Heart right ventricle (tissue), 16 donors: ENCODE results near the gene INHA. TPM values are rescaled to one million over a fixed set of nuclear protein-coding genes. Genes with fewer than 3 reads are reported as not detected.

Experiments
- ATAC-seq, 8 donors: fragments of 200-7000 bp; cut with Tn5 transposase; one replicate each; pipeline ENCODE4 v1.9.1; 2020; ENCODE audit warnings: mild to moderate bottlenecking in 8 of 8, moderate library complexity in 8 of 8, moderate number of reproducible peaks in 1 of 8
- DNase-seq, 2 donors: peaks; one replicate each; pipeline ENCODE4 v3.0.0-alpha.2; 2020
- H3K27ac ChIP-seq, 10 donors: fragments of 200-600 bp; sonication (generic) in 2 of 10; one replicate each; pipeline versions ENCODE4 v1.5.0 to v1.8.0; 2020 to 2022; ENCODE audit warnings: mild to moderate bottlenecking in 3 of 10
- H3K27me3 ChIP-seq, 7 donors: fragments of 200-600 bp; one replicate each; pipeline ENCODE4 v1.8.0; 2021 to 2022; ENCODE audit warnings: mild to moderate bottlenecking in 2 of 7
- H3K36me3 ChIP-seq, 9 donors: fragments of 200-600 bp; sonication (generic) in 1 of 9; one replicate each; pipeline versions ENCODE4 v1.5.0 to v1.8.0; 2020 to 2022; ENCODE audit warnings: mild to moderate bottlenecking in 2 of 9
- H3K4me1 ChIP-seq, 9 donors: fragments of 200-600 bp; sonication (generic) in 1 of 9; one replicate each; pipeline versions ENCODE4 v1.5.0 to v1.8.0; 2020 to 2022; ENCODE audit warnings: mild to moderate bottlenecking in 4 of 9
- H3K4me3 ChIP-seq, 10 donors: fragments of 200-600 bp; sonication (generic) in 2 of 10; one replicate each; pipeline versions ENCODE4 v1.5.0 to v1.8.0; 2020 to 2022; ENCODE audit warnings: mild to moderate bottlenecking in 7 of 10, moderate library complexity in 2 of 10
- H3K9me3 ChIP-seq, 11 donors: fragments of 200-600 bp in 10 of 11; sonication (generic) in 2 of 11; one replicate each; pipeline versions ENCODE4 v1.5.0 to v1.8.0; 2013 to 2022; ENCODE audit warnings: mild to moderate bottlenecking in 2 of 11, control low read depth in 1 of 11, moderate library complexity in 1 of 11
- CTCF ChIP-seq, 9 donors: fragments of 200-600 bp; sonication (generic) in 2 of 9; IDR thresholded peaks; one replicate each; pipeline versions ENCODE4 v1.5.0 to v1.8.0; 2021 to 2022; ENCODE audit warnings: antibody characterized with exemption in 9 of 9, mild to moderate bottlenecking in 5 of 9, moderate library complexity in 1 of 9
- WGBS, 2 donors: extraction: QIAGEN DNeasy Blood & Tissue Kit; methylation state at CpG; one replicate each; pipeline ENCODE4 v1.1.7; 2013; ENCODE audit warnings: inconsistent platforms in 1 of 2; 5-methylcytosine and 5-hydroxymethylcytosine counted together
- intact Hi-C, 10 donors: fragments of 100-400 bp; cut with DNase I; formaldehyde crosslinking; loops; one replicate each; pipeline versions ENCODE4 v1.11.1 to v1.14.2; 2022
- polyA plus RNA-seq, 2 donors: library from polyadenylated mRNA; stranded (reverse); fragments of 200-250 nt; gene quantifications; one replicate each; pipeline ENCODE4 v1.2.3, GENCODE V29; 2013
- total RNA-seq, 10 donors: library from RNA; stranded (reverse); fragmentation: NEBNext Ultra II Directional in 3 of 10; extraction: Animal tissue kit (Norgen Biotek cat#: 25700) in 3 of 10; gene quantifications; one replicate each; pipeline versions ENCODE4 v1.2.1 to v1.2.4, GENCODE V29; 2021 to 2023
- donor health status: Arrhythmogenic right ventricular cardiomyopathy.
- donor health status: ischemic (EF 13 %, LVEDD 7.1; RV severe dilation, severe dysfunction).
- donor health status: healthy with polysubstance abuse.
- donor health status: DM: no; HTN: yes; CAD: no.
- donor health status: DM: no; HTN: no; CAD: no.
- donor health status: ischemic (EF 25% LVEDD 6.9; RV normal size, moderate dysfunction).
- donor health status: ischemic (EF 25% LVEDD 5.7; RV mildly dilated, moderate dysfunction).
- donor health status: healthy.
- donor health status: DM: yes; HTN: yes; CAD: no.
- donor health status: Ischemic cardiomyopathy.
- donor health status: ischemic (EF 35%, LVEDD 5.7; RV mildly dilated, moderate dysfunction).
- donor health status: nonischemic (EF 11% LVEDD 7.7; RV severe dilation, severe dysfunction).
- donor health status: DM: yes; HTN: yes; CAD: no.
- donor health status: PGD.
- donor health status: ischemic (EF 29% LVEDD 5.4; RV normal size, mild dysfunction).
- donor health status: nonischemic (EF 23%, LVEDD 6.1; RV moderate dilation, normal function).

The INHA gene
- total and polyA plus RNA-seq, 12 donors = 1.1 to 22.1 (median 3.0) TPM

- H3K27ac ChIP-seq = no peak overlapping the region
- H3K27me3 ChIP-seq = peaks cover 0 to 33% (median 25%) of the 10 kb centered on the region in 7 donors
- no peaks in the 10 kb centered on the region for H3K9me3 ChIP-seq
- intact Hi-C loops = no loop called here
- H3K4me3 ChIP-seq = no peak overlapping the region
- no peak for ATAC-seq
- H3K36me3 ChIP-seq = peaks cover 0 to 33% (median 3%) of the 10 kb centered on the region in 9 donors
- no peak for DNase-seq
- 93 to 96% methylated on average over 20 of the region's 20 CpGs for WGBS, 2 donors
- peaks cover 12 to 34% (median 21%) of the 10 kb centered on the region in 9 donors for H3K4me1 ChIP-seq
- TF ChIP-seq CTCF (IDR thresholded peaks at IDR 0.05) = no peak
These were observed 16.2 kb upstream of the INHA start for GRCh38 chr2:219555956-219556355.

- DNase-seq (no peak), ATAC-seq (no peak)
- no peak for TF ChIP-seq CTCF (IDR thresholded peaks at IDR 0.05)
- intact Hi-C loops = no loop called here
- Histone ChIP-seq H3K27me3 (peaks cover 0 to 30% (median 23%) of the 10 kb centered on the region in 7 donors), H3K4me1 (peaks cover 12 to 33% (median 23%) of the 10 kb centered on the region in 9 donors), H3K9me3 (no peaks in the 10 kb centered on the region), H3K27ac (no peak overlapping the region), H3K36me3 (peaks cover 0 to 38% (median 3%) of the 10 kb centered on the region in 9 donors), H3K4me3 (no peak overlapping the region)
- 95% methylated on average over 19 of the region's 19 CpGs for WGBS, 2 donors
These were observed 15.7 kb upstream of the INHA start for GRCh38 chr2:219556413-219556812.

- ATAC-seq (no peak), DNase-seq (no peak)
- H3K9me3 ChIP-seq = no peaks in the 10 kb centered on the region
- no peak overlapping the region for H3K4me3 ChIP-seq
- H3K36me3 ChIP-seq = peaks cover 0 to 47% (median 5%) of the 10 kb centered on the region in 9 donors
- H3K27me3 ChIP-seq = peaks cover 0 to 22% (median 16%) of the 10 kb centered on the region in 7 donors
- intact Hi-C loops = no loop called here
- peaks cover 8 to 32% (median 15%) of the 10 kb centered on the region in 9 donors for H3K4me1 ChIP-seq
- no peak overlapping the region for H3K27ac ChIP-seq
- WGBS, 2 donors = 93% methylated on average over 21 of the region's 21 CpGs
- TF ChIP-seq CTCF (IDR thresholded peaks at IDR 0.05) = no peak
These were observed 14.8 kb upstream of the INHA start for GRCh38 chr2:219557320-219557719.

- Histone ChIP-seq H3K36me3 (peaks cover 0 to 54% (median 5%) of the 10 kb centered on the region in 9 donors), H3K27ac (no peak overlapping the region), H3K9me3 (no peaks in the 10 kb centered on the region), H3K27me3 (peaks cover 0 to 15% (median 9%) of the 10 kb centered on the region in 7 donors), H3K4me3 (no peak overlapping the region), H3K4me1 (peaks cover 3 to 25% (median 7%) of the 10 kb centered on the region in 9 donors)
- TF ChIP-seq CTCF (IDR thresholded peaks at IDR 0.05) = no peak
- ATAC-seq (no peak), DNase-seq (no peak)
- WGBS, 2 donors = 94 to 95% methylated on average over 25 of the region's 25 CpGs
- intact Hi-C loops = no loop called here
These were observed 14.0 kb upstream of the INHA start for GRCh38 chr2:219557791-219558785.
